Osteocyte (in vitro differentiated cells): ENCODE results near the gene UBAP2L. TPM values are rescaled to one million over a fixed set of nuclear protein-coding genes. Genes with fewer than 3 reads are reported as not detected.

Experiments
- DNase-seq: peaks from one replicate; pipeline ENCODE4 v3.0.0; 2021; ENCODE audit warnings: mixed read lengths; ENCODE audit not compliant: unreplicated experiment; ENCODE audit errors: extremely low spot score
- H3K27ac Mint-ChIP-seq: one replicate; pipeline ENCODE4 v1.8.0; 2021; ENCODE audit warnings: mild to moderate bottlenecking, mixed read lengths; ENCODE audit not compliant: unreplicated experiment
- H3K27me3 Mint-ChIP-seq: one replicate; pipeline ENCODE4 v1.8.0; 2021; ENCODE audit warnings: mixed read lengths; ENCODE audit not compliant: unreplicated experiment
- H3K36me3 Mint-ChIP-seq: one replicate; pipeline ENCODE4 v1.8.0; 2021; ENCODE audit warnings: mixed read lengths; ENCODE audit not compliant: unreplicated experiment
- H3K4me1 Mint-ChIP-seq: one replicate; pipeline ENCODE4 v1.8.0; 2021; ENCODE audit warnings: mixed read lengths; ENCODE audit not compliant: unreplicated experiment
- H3K4me3 Mint-ChIP-seq: one replicate; pipeline ENCODE4 v1.8.0; 2021; ENCODE audit warnings: mild to moderate bottlenecking, moderate library complexity, mixed read lengths; ENCODE audit not compliant: unreplicated experiment
- H3K9me3 Mint-ChIP-seq: one replicate; pipeline ENCODE4 v1.8.0; 2021; ENCODE audit warnings: mixed read lengths; ENCODE audit not compliant: unreplicated experiment
- total RNA-seq: library from RNA; stranded (reverse); gene quantifications from 2 replicates; pipeline ENCODE4 v1.2.1, GENCODE V29; 2021
- TF ChIP-seq, protein P1 (sequence below): fragments of 200-600 bp; sonication (generic); IDR thresholded peaks from 2 replicates; pipeline ENCODE4 v1.5.0; 2021; ENCODE audit warnings: antibody characterized with exemption, mild to moderate bottlenecking, moderate library complexity

UBAP2L gene
- total RNA-seq, 1 donor from 2014 or later, result 236 TPM

GRCh38 chr1:154212083-154212482, 8.7 kb upstream of the UBAP2L start:
- Mint-ChIP-seq H3K4me3 (no peak overlapping the region), H3K9me3 (no peaks in the 10 kb centered on the region), H3K36me3 (peaks cover 38% of the 10 kb centered on the region), H3K4me1 (peaks cover 3% of the 10 kb centered on the region), H3K27me3 (no peaks in the 10 kb centered on the region), H3K27ac (no peak overlapping the region)
- no peak for DNase-seq
- TF ChIP-seq, protein P1, sequence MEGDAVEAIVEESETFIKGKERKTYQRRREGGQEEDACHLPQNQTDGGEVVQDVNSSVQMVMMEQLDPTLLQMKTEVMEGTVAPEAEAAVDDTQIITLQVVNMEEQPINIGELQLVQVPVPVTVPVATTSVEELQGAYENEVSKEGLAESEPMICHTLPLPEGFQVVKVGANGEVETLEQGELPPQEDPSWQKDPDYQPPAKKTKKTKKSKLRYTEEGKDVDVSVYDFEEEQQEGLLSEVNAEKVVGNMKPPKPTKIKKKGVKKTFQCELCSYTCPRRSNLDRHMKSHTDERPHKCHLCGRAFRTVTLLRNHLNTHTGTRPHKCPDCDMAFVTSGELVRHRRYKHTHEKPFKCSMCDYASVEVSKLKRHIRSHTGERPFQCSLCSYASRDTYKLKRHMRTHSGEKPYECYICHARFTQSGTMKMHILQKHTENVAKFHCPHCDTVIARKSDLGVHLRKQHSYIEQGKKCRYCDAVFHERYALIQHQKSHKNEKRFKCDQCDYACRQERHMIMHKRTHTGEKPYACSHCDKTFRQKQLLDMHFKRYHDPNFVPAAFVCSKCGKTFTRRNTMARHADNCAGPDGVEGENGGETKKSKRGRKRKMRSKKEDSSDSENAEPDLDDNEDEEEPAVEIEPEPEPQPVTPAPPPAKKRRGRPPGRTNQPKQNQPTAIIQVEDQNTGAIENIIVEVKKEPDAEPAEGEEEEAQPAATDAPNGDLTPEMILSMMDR, result no peak

DNA sequence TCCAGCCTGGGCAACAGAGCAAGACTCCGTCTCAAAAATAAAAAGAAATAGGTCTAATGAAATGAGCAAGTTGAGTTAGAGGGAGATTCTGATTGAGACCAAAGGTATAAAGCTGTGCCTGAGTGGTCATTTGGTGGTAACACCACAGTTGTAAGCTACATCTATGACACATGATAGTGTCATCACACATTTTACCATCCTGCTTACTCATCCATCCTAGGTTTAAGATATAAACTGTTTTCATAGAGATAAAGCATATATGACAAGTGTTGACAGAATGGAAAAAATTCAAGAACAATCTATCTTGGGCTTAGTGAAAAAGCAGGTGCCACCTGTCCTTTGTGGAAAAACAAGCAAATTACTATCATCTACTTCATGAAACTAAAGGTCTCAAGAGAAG, 7.5 kb upstream of the UBAP2L start:
- H3K4me3 Mint-ChIP-seq, result no peak overlapping the region
- no peaks in the 10 kb centered on the region for H3K9me3 Mint-ChIP-seq
- peaks cover 6% of the 10 kb centered on the region for H3K4me1 Mint-ChIP-seq
- TF ChIP-seq, protein P1, result no peak
- H3K36me3 Mint-ChIP-seq, result peaks cover 43% of the 10 kb centered on the region
- H3K27me3 Mint-ChIP-seq, result no peaks in the 10 kb centered on the region
- no peak for DNase-seq
- no peak overlapping the region for H3K27ac Mint-ChIP-seq

- no peak for DNase-seq
- Mint-ChIP-seq H3K36me3 (peaks cover 23% of the 10 kb centered on the region), H3K27ac (peak overlapping the region; percentile 55), H3K27me3 (no peaks in the 10 kb centered on the region), H3K4me3 (peak overlapping the region; percentile 90), H3K9me3 (no peaks in the 10 kb centered on the region), H3K4me1 (peaks cover 37% of the 10 kb centered on the region)
- TF ChIP-seq, protein P1, result no peak
Observed at GRCh38 chr1:154218545-154218944, 2.2 kb upstream of the UBAP2L start.

- H3K4me1 Mint-ChIP-seq, result peaks cover 47% of the 10 kb centered on the region
- H3K36me3 Mint-ChIP-seq, result peaks cover 17% of the 10 kb centered on the region
- peak overlapping the region; percentile 90 for H3K4me3 Mint-ChIP-seq
- H3K9me3 Mint-ChIP-seq, result no peaks in the 10 kb centered on the region
- peak; percentile 53 for DNase-seq
- TF ChIP-seq, protein P1, result no peak
- H3K27me3 Mint-ChIP-seq, result no peaks in the 10 kb centered on the region
- peak overlapping the region; percentile 99 for H3K27ac Mint-ChIP-seq
Observed at GRCh38 chr1:154219541-154219940, 1.2 kb upstream of the UBAP2L start.

DNA sequence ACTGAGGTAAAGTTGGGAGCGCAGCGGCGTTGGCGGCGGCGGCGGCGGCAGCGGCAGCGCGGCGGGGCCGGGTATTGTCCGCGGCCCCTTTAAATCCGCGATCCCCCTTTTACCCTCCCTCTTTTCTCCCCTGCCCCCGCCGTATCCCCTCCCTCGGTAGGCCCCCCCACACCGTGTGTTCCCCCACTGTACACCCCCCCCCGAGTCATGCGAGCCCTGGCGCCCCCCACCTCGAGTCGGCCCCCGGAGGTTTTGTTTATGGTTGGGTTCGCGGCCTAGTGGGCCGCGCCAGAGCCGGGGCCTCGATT, 169 bp downstream of the UBAP2L start:
- H3K4me3 Mint-ChIP-seq, result peak overlapping the region; percentile 90
- H3K4me1 Mint-ChIP-seq, result peaks cover 53% of the 10 kb centered on the region
- no peaks in the 10 kb centered on the region for H3K9me3 Mint-ChIP-seq
- peak overlapping the region; percentile 99 for H3K27ac Mint-ChIP-seq
- DNase-seq, result no peak
- TF ChIP-seq, protein P1, result no peak
- H3K36me3 Mint-ChIP-seq, result peaks cover 23% of the 10 kb centered on the region
- H3K27me3 Mint-ChIP-seq, result no peaks in the 10 kb centered on the region
